ENCODE data around the gene RAD52. TPM values are rescaled to one million over a fixed set of nuclear protein-coding genes. Genes with fewer than 3 reads are reported as not detected.

RAD52 gene
- total and polyA plus RNA-seq, 4 donors, result 3.7 to 14.2 (median 6.7) TPM

DNA sequence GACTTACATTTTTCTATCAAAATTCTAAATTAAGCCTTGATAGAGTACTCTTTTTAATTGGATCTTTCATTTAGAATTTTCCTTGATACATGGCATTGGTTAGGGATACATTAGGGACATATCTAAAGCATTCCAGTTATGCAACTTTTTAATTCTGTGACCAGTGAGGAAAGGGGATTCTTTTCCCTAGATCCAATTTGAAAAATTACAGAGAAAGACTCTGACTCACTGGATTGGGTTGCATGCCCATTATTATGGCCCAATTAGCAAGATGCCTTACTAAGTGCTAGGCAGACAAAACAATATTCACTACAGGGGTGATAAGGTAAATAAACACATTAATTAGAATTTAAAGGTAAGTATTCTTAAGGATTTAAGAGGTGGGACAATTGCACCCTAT, 5.2 kb upstream of the RAD52 start (continued):
- TF ChIP-seq, protein P1, sequence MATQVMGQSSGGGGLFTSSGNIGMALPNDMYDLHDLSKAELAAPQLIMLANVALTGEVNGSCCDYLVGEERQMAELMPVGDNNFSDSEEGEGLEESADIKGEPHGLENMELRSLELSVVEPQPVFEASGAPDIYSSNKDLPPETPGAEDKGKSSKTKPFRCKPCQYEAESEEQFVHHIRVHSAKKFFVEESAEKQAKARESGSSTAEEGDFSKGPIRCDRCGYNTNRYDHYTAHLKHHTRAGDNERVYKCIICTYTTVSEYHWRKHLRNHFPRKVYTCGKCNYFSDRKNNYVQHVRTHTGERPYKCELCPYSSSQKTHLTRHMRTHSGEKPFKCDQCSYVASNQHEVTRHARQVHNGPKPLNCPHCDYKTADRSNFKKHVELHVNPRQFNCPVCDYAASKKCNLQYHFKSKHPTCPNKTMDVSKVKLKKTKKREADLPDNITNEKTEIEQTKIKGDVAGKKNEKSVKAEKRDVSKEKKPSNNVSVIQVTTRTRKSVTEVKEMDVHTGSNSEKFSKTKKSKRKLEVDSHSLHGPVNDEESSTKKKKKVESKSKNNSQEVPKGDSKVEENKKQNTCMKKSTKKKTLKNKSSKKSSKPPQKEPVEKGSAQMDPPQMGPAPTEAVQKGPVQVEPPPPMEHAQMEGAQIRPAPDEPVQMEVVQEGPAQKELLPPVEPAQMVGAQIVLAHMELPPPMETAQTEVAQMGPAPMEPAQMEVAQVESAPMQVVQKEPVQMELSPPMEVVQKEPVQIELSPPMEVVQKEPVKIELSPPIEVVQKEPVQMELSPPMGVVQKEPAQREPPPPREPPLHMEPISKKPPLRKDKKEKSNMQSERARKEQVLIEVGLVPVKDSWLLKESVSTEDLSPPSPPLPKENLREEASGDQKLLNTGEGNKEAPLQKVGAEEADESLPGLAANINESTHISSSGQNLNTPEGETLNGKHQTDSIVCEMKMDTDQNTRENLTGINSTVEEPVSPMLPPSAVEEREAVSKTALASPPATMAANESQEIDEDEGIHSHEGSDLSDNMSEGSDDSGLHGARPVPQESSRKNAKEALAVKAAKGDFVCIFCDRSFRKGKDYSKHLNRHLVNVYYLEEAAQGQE (IDR thresholded peaks at IDR 0.05), result no peak
- TF ChIP-seq YY1 (IDR thresholded peaks at IDR 0.05) (no peak), FOXA2 (IDR thresholded peaks at IDR 0.05) (no peak), GABPA (IDR thresholded peaks at IDR 0.05 in 1 of 2, conservative IDR thresholded peaks at IDR 0.05 in 1 of 2) (no peak), RXRA (IDR thresholded peaks at IDR 0.05) (no peak), ATF3 (IDR thresholded peaks at IDR 0.05) (no peak), NR2F2 (IDR thresholded peaks at IDR 0.05) (no peak)

DNA sequence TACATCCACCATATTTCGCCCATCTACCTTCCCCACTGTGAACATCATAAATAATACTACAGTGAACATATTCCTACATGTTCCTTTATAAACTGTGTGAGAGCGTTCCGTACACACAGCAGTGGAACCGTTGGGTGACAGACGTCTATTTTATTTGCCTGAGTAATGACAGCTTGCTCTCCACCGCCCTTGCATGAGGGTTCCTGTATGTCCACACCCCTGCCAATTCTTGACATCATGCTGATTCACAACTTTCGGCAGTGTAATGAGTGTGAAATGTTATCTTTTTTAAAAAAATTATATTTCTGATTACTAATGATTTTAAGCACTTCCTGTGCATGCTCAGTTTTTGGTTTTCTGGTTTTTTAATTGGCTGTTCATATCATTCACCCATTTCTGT, 4.3 kb upstream of the RAD52 start:
- H3K9me3 ChIP-seq (ENCODE audit: control insufficient read depth in 4 of 4, low read length in 3 of 4), result no peaks in the 10 kb centered on the region
- WGBS, result 75% methylated on average over 7 of the region's 7 CpGs
- H3K36me3 ChIP-seq (ENCODE audit: control insufficient read depth in 4 of 4, insufficient read depth in 3 of 4, low read depth in 1 of 4, low read length in 3 of 4), result no peaks in the 10 kb centered on the region
- no peak for DNase-seq (ENCODE audit: low spot score)
- peaks cover 0 to 10% (median 2%) of the 10 kb centered on the region in 4 donors for H3K4me1 ChIP-seq (ENCODE audit: control insufficient read depth in 4 of 4, insufficient read depth in 4 of 4, low read length in 3 of 4)
- H3K27ac ChIP-seq (ENCODE audit: low read depth in 1 of 2, low read length in 2 of 2), result no peak overlapping the region
- TF ChIP-seq HNF4A (conservative IDR thresholded peaks at IDR 0.05) (no peak), TAF1 (conservative IDR thresholded peaks at IDR 0.05) (no peak), FOXA1 (IDR thresholded peaks at IDR 0.05) (no peak), SP1 (IDR thresholded peaks at IDR 0.05) (no peak)
- TF ChIP-seq, protein P2, sequence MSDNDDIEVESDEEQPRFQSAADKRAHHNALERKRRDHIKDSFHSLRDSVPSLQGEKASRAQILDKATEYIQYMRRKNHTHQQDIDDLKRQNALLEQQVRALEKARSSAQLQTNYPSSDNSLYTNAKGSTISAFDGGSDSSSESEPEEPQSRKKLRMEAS (IDR thresholded peaks at IDR 0.05), result no peak
- H3K27me3 ChIP-seq (ENCODE audit: control insufficient read depth in 4 of 4, insufficient read depth in 4 of 4, low read length in 3 of 4), result no peaks in the 10 kb centered on the region
- H3K4me3 ChIP-seq (ENCODE audit: low read depth in 1 of 3, low read length in 3 of 3), result no peak overlapping the region
- H3K9ac ChIP-seq (ENCODE audit: low read depth in 1 of 2, low read length in 2 of 2), result no peak overlapping the region

DNA sequence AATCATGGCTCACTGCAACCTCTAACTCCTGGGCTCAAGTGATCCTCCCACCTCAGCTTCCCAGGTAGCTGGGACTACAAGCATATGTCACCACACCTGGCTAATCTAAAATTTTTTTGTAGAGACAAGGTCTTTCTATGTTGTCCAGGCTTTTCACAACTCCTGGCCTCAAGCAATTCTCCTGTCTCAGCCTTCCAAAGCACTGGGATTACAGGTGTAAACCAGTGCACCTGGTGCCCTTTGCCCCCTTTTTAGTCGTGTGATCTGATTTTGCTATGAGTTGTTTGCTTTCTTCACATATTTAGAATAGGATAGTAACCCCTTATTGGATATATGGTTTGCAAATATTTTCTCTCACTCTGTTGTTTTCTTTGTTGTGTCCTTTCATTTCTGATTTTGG, 1.7 kb upstream of the RAD52 start:
- no peaks in the 10 kb centered on the region for H3K27me3 ChIP-seq (ENCODE audit: control insufficient read depth in 4 of 4, insufficient read depth in 4 of 4, low read length in 3 of 4)
- DNase-seq (ENCODE audit: low spot score), result no peak
- no peaks in the 10 kb centered on the region for H3K9me3 ChIP-seq (ENCODE audit: control insufficient read depth in 4 of 4, low read length in 3 of 4)
- peaks cover 3 to 17% (median 8%) of the 10 kb centered on the region in 4 donors for H3K4me1 ChIP-seq (ENCODE audit: control insufficient read depth in 4 of 4, insufficient read depth in 4 of 4, low read length in 3 of 4)
- H3K27ac ChIP-seq (ENCODE audit: low read depth in 1 of 2, low read length in 2 of 2), result no peak overlapping the region
- no peak overlapping the region for H3K9ac ChIP-seq (ENCODE audit: low read depth in 1 of 2, low read length in 2 of 2)
- no peak for TF ChIP-seq RXRA (IDR thresholded peaks at IDR 0.05)
- TF ChIP-seq, protein P3, sequence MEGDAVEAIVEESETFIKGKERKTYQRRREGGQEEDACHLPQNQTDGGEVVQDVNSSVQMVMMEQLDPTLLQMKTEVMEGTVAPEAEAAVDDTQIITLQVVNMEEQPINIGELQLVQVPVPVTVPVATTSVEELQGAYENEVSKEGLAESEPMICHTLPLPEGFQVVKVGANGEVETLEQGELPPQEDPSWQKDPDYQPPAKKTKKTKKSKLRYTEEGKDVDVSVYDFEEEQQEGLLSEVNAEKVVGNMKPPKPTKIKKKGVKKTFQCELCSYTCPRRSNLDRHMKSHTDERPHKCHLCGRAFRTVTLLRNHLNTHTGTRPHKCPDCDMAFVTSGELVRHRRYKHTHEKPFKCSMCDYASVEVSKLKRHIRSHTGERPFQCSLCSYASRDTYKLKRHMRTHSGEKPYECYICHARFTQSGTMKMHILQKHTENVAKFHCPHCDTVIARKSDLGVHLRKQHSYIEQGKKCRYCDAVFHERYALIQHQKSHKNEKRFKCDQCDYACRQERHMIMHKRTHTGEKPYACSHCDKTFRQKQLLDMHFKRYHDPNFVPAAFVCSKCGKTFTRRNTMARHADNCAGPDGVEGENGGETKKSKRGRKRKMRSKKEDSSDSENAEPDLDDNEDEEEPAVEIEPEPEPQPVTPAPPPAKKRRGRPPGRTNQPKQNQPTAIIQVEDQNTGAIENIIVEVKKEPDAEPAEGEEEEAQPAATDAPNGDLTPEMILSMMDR (IDR thresholded peaks at IDR 0.05; ENCODE audit: low read depth, low read length, missing input control), result no peak
- no peak for TF ChIP-seq FOXA1 (IDR thresholded peaks at IDR 0.05)
- TF ChIP-seq SP1 (IDR thresholded peaks at IDR 0.05), result no peak
- no peak for TF ChIP-seq RAD21 (IDR thresholded peaks at IDR 0.05)
- TF ChIP-seq YY1 (IDR thresholded peaks at IDR 0.05), result no peak
- TF ChIP-seq HNF4G (IDR thresholded peaks at IDR 0.05), result no peak
- H3K4me3 ChIP-seq (ENCODE audit: low read depth in 1 of 3, low read length in 3 of 3), result no peak overlapping the region
- H3K36me3 ChIP-seq (ENCODE audit: control insufficient read depth in 4 of 4, insufficient read depth in 3 of 4, low read depth in 1 of 4, low read length in 3 of 4), result no peaks in the 10 kb centered on the region
- whole genome bisulfite sequencing, result 26% methylated on average over 1 of the region's 1 CpG

All from liver (tissue), 9 donors.